ENCODE measurements around the gene TNRC6C.

GRCh38 chr17:77927777-77928518 lies 30.6 kb upstream of the TNRC6C start:
- TF ChIP-seq GATA2 (IDR thresholded peaks at IDR 0.05; ENCODE audit: low read depth, low read length) (no peak), GATA3 (IDR thresholded peaks at IDR 0.05; ENCODE audit: low read depth, low read length) (no peak)

All from SH-SY5Y (cell line).